ENCODE measurements around the gene RNU5B-1.
"Not testable (repeated sequence)": the region's sequence is repeated elsewhere in the genome, so short reads cannot be mapped to it uniquely, and the experiment has no call there.

The RNU5B-1 gene

DNA sequence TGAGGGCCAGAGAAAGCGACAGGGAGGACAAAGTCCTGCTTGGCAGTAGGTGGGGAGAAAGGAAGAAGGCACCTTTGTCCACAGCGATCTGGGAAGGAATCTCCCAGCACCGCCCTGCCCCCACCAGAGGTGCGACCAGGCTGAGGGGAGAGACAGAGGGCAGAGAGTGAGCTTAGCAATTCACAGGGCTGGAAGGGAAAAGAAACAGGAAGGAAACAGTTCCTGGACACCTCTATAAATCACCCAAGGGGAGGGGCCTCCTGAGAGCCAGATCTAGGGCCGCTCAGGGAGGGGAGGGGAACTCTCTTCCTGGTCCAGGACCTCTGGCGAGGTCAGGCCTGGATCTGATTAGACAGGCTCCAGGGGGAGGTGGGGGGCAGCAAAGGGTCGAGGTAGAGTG, 35.4 kb downstream of the RNU5B-1 start:
- no peak overlapping the region for H3K4me3 ChIP-seq (ENCODE audit: control insufficient read depth, low read depth, low read length)
- TF ChIP-seq, protein P1, sequence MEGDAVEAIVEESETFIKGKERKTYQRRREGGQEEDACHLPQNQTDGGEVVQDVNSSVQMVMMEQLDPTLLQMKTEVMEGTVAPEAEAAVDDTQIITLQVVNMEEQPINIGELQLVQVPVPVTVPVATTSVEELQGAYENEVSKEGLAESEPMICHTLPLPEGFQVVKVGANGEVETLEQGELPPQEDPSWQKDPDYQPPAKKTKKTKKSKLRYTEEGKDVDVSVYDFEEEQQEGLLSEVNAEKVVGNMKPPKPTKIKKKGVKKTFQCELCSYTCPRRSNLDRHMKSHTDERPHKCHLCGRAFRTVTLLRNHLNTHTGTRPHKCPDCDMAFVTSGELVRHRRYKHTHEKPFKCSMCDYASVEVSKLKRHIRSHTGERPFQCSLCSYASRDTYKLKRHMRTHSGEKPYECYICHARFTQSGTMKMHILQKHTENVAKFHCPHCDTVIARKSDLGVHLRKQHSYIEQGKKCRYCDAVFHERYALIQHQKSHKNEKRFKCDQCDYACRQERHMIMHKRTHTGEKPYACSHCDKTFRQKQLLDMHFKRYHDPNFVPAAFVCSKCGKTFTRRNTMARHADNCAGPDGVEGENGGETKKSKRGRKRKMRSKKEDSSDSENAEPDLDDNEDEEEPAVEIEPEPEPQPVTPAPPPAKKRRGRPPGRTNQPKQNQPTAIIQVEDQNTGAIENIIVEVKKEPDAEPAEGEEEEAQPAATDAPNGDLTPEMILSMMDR (IDR thresholded peaks at IDR 0.05; ENCODE audit: control insufficient read depth, insufficient read depth, low read depth, low read length, missing control alignments): no peak
- no peak for DNase-seq (ENCODE audit: low read depth)

DNA sequence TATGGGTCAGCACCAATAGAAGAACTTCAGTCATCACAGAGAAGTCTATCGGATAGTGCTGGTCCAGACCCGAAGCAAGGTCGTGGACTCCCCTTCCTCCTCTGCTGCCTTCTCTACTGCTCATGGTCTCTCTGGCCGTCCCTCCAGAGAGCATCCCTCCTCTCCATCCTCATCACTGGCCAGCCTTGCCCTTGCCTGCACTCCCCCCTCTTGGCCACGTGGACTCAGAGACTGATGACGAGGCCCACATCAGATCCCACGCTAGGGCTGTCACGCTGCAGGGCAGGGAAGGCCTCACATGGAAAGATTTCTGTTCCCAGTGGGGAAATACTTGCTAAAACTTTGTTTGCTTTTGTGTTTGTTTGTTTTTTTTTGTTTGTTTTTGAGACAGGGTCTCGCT, 38.0 kb downstream of the RNU5B-1 start:
- no peak overlapping the region for H3K4me3 ChIP-seq (ENCODE audit: control insufficient read depth, low read depth, low read length)

DNA sequence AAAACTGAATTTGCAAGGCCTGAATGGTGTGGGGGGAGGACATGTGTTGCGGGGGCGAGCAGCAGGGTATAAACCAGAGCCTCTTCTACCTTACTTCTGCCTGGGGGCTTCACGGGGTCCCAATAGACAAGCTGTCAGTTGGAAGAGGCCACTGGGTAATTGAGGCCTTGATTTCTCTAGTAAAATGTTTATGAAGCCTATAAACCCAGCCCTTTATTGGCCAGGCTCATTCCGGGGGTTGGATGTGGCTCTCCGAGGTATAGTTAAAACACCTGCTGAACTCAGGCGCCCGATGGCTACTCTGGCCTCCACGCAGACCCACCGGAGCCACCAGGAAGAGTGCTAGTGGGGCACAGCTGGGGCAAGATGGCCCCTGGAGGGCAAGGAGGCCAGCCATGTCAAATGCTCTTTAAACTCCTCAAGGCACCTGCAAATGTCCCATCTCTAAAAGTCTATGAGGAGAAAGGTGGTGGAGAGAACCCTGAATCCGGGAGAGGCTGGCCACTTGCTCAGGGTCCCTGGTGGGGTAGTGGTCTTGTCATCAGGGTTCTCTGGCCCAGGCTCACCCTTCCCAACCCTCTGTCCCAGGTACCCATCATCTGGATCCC, 39.0 kb downstream of the RNU5B-1 start:
- DNase-seq (ENCODE audit: low read depth): no peak
- TF ChIP-seq, protein P1 (IDR thresholded peaks at IDR 0.05; ENCODE audit: control insufficient read depth, insufficient read depth, low read depth, low read length, missing control alignments): no peak
- H3K4me3 ChIP-seq (ENCODE audit: control insufficient read depth, low read depth, low read length): no peak overlapping the region

More for the DNA sequence above, 38.0 kb downstream of the RNU5B-1 start:
- TF ChIP-seq, protein P1 (IDR thresholded peaks at IDR 0.05; ENCODE audit: control insufficient read depth, insufficient read depth, low read depth, low read length, missing control alignments): no peak
- DNase-seq (ENCODE audit: low read depth): no peak

DNA sequence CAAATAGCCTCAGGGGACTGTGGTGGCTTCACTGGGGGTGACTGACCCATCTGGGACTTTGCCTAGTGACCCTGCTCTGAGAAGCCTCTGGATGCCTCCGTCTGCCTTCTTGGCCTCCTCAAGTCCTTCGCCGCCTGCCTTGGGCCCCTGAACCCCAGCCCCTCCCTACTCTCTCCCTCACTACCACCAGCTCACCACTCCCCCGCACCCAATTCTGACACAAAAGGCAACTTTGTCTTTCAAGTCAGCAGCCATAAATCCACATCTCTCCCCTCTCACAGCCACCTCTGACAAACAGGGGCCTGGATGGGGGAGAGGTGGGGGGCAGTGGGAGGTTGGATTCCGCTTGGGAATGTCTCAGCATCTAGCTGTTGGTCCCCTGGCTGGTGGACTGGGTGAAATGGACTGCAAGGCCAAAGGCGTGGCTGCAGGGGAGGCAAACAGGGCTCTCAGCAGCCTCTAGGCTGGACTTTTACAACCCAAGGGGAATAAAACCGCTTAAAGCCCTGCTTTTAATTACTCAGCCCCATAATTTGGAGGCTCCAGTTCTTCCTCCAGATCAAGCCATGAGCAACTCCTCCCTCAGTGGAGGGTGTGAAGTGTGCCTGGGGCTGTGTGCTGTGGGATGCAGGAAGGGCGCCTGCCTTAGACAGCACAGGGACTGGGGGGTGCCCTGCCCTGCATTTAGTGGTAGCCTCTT, 39.9 kb downstream of the RNU5B-1 start:
- H3K4me3 ChIP-seq (ENCODE audit: control insufficient read depth, low read depth, low read length): no peak overlapping the region
- no peak for DNase-seq (ENCODE audit: low read depth)
- TF ChIP-seq, protein P1 (IDR thresholded peaks at IDR 0.05; ENCODE audit: control insufficient read depth, insufficient read depth, low read depth, low read length, missing control alignments): no peak

DNA sequence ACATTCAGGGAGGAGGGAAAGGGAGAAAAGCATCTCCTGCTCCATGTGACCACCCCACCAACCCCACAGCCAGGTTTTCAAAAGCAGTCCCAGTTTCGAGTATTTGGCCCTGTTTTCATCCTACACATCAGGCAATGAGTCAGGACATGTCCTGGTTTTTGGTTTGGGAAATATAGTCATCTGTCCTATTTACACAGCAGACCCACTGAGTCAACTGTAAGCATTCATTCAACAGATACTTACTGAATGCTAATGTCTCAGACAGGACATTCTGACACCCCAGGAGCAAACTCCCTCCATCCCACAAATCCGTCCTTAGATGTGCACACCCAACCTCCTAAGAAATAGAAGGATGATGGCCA, 40.4 kb downstream of the RNU5B-1 start:
- TF ChIP-seq, protein P1 (IDR thresholded peaks at IDR 0.05; ENCODE audit: control insufficient read depth, insufficient read depth, low read depth, low read length, missing control alignments): no peak
- no peak for DNase-seq (ENCODE audit: low read depth)
- H3K4me3 ChIP-seq (ENCODE audit: control insufficient read depth, low read depth, low read length): no peak overlapping the region

DNA sequence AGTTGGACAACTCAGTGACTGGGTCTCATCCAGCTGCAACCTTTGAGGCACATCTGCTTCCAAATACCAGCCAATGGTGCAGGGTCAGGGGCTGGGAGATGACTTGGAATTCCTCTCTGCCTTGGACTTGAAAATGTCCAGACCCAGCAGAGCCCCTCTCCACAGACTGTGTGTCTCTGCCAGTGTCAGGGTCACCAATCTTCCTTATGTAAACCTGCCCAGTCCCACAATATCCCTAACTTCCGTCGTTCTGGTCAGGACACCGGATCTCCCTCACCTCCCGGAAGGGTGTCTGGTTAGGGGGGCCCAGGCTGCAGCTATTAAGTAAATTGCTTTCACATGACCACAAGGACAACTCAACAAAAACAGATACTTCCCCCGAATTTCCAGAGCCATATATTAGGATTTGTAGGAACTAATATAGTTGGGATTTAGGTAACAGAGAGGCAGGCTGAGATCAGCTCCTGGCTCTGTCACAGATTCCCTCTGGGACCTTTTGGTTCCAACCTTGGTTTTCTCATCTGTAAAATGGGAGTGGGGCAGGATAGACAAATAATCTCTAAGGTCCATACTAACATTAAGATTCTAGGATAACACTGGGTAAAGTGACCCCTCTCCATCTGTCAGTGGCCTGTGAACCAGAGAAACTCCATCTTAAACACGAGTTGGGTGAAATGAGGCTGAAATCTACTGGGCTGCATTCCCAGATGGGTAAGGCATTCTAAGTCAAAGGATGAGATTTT, 42.5 kb downstream of the RNU5B-1 start:
- H3K4me3 ChIP-seq (ENCODE audit: control insufficient read depth, low read depth, low read length): no peak overlapping the region
- no peak for DNase-seq (ENCODE audit: low read depth)
- TF ChIP-seq, protein P1 (IDR thresholded peaks at IDR 0.05; ENCODE audit: control insufficient read depth, insufficient read depth, low read depth, low read length, missing control alignments): no peak

DNA sequence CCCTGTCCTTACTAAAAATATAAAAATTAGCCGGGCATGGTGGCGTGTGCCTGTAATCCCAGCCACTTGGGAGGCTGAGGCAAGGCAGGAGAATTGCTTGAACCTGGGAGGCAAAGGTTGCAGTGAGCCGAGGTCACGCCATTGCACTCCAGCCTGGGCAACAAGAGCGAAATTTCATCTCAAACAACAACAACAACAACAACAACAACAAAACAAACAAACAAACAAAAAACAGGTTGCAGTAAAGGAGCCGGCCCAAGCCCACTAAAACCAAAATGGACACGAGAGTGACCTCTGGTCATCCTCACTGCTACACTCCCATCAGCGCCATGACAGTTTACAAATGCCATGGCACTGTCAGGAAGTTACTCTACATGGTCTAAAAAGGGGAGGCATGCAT, 43.3 kb downstream of the RNU5B-1 start:
- H3K4me3 ChIP-seq (ENCODE audit: control insufficient read depth, low read depth, low read length); DNase-seq (ENCODE audit: low read depth): not testable (repeated sequence)

Measured in AG09309 (cell line).